NCI-H226 (cell line): ENCODE results near the gene TACSTD2.
"Not testable (repeated sequence)": the region's sequence is repeated elsewhere in the genome, so short reads cannot be mapped to it uniquely, and the experiment has no call there.

ENCODE experiments used
- DNase-seq: peaks from one replicate; pipeline ENCODE4 v3.0.0-alpha.2; 2015

The TACSTD2 gene

GRCh38 chr1:58586271-58586670 lies 9.2 kb upstream of the TACSTD2 start:
- peak; percentile 33 for DNase-seq

GRCh38 chr1:58585581-58586151 lies 8.6 kb upstream of the TACSTD2 start:
- DNase-seq: peak; percentile 72

GRCh38 chr1:58585166-58585565 lies 8.1 kb upstream of the TACSTD2 start:
- DNase-seq: no peak

- DNase-seq: peak; percentile 97
Observed at GRCh38 chr1:58584082-58584895, 7.2 kb upstream of the TACSTD2 start.

- DNase-seq: peak; percentile 16
Observed at GRCh38 chr1:58583496-58583895, 6.4 kb upstream of the TACSTD2 start.

GRCh38 chr1:58582143-58582542 lies 5.1 kb upstream of the TACSTD2 start:
- DNase-seq: not testable (repeated sequence)

- DNase-seq: no peak
Observed at GRCh38 chr1:58581641-58582040, 4.6 kb upstream of the TACSTD2 start.

- DNase-seq: no peak
Observed at GRCh38 chr1:58580186-58580585, 3.1 kb upstream of the TACSTD2 start.

- DNase-seq: no peak
Observed at GRCh38 chr1:58577654-58578030, 590 bp upstream of the TACSTD2 start.

GRCh38 chr1:58576325-58576726 lies 726 bp downstream of the TACSTD2 start:
- no peak for DNase-seq

GRCh38 chr1:58575551-58576324 lies 1.3 kb downstream of the TACSTD2 start:
- DNase-seq: no peak

- DNase-seq: no peak
Observed at GRCh38 chr1:58574816-58575215, 2.2 kb downstream of the TACSTD2 start.

- DNase-seq: no peak
Observed at GRCh38 chr1:58573705-58574591, 3.1 kb downstream of the TACSTD2 start.

- no peak for DNase-seq
Observed at GRCh38 chr1:58573138-58573537, 3.9 kb downstream of the TACSTD2 start.

GRCh38 chr1:58572690-58573089 lies 4.4 kb downstream of the TACSTD2 start:
- DNase-seq: no peak

- DNase-seq: no peak
Observed at GRCh38 chr1:58571616-58572015, 5.4 kb downstream of the TACSTD2 start.

GRCh38 chr1:58570817-58571216 lies 6.2 kb downstream of the TACSTD2 start:
- DNase-seq: no peak

- DNase-seq: no peak
Observed at GRCh38 chr1:58570094-58570493, 7.0 kb downstream of the TACSTD2 start.

GRCh38 chr1:58568911-58569310 lies 8.1 kb downstream of the TACSTD2 start:
- no peak for DNase-seq

GRCh38 chr1:58568271-58568860 lies 8.7 kb downstream of the TACSTD2 start:
- DNase-seq: no peak

GRCh38 chr1:58566339-58566738 lies 10.7 kb downstream of the TACSTD2 start:
- no peak for DNase-seq

- not testable (repeated sequence) for DNase-seq
Observed at GRCh38 chr1:58563715-58564114, 13.3 kb downstream of the TACSTD2 start.
